KMS-11 (cell line): ENCODE measurements around the gene TMEM132A.
A peak's percentile ranks its signal among the peaks of the same experiment; 100 is the strongest.

Experiments used
- H2AFZ ChIP-seq: fragments of 200-600 bp; sonication (generic); 2 replicates; pipeline ENCODE4 v1.6.1; 2016; ENCODE audit warnings: antibody characterized with exemption, mixed run types, low read depth
- H3K27ac ChIP-seq: fragments of 200-600 bp; sonication (generic); 2 replicates; pipeline ENCODE4 v1.6.1; 2016; ENCODE audit warnings: mild to moderate bottlenecking, mixed run types
- H3K27me3 ChIP-seq: fragments of 200-600 bp; sonication (generic); 2 replicates; pipeline ENCODE4 v1.6.1; 2017; ENCODE audit warnings: mild to moderate bottlenecking, low read depth, mixed run types, moderate library complexity; ENCODE audit not compliant: insufficient read depth
- H3K36me3 ChIP-seq: fragments of 200-600 bp; sonication (generic); 2 replicates; pipeline ENCODE4 v1.6.1; 2017; ENCODE audit warnings: mild to moderate bottlenecking, mixed run types; ENCODE audit not compliant: insufficient read depth
- H3K4me1 ChIP-seq: fragments of 200-600 bp; sonication (generic); 2 replicates; pipeline ENCODE4 v1.6.1; 2016; ENCODE audit warnings: mild to moderate bottlenecking, low read depth, mixed run types; ENCODE audit not compliant: poor library complexity, severe bottlenecking
- H3K4me2 ChIP-seq: fragments of 200-600 bp; sonication (generic); 2 replicates; pipeline ENCODE4 v1.7.0; 2016; ENCODE audit warnings: mild to moderate bottlenecking, mixed run types
- H3K4me3 ChIP-seq: fragments of 200-600 bp; sonication (generic); IDR thresholded peaks from 2 replicates; pipeline ENCODE4 v1.6.1; 2017; ENCODE audit warnings: low read depth, low read length, mixed read lengths; ENCODE audit not compliant: insufficient read depth
- H3K79me2 ChIP-seq: fragments of 200-600 bp; sonication (generic); 2 replicates; pipeline ENCODE4 v1.6.1; 2016; ENCODE audit warnings: low read depth, mixed run types; ENCODE audit not compliant: insufficient read depth
- H3K9ac ChIP-seq: fragments of 200-600 bp; sonication (generic); 2 replicates; pipeline ENCODE4 v1.6.1; 2016; ENCODE audit warnings: mild to moderate bottlenecking, mixed run types
- H4K20me1 ChIP-seq: fragments of 200-600 bp; sonication (generic); 2 replicates; pipeline ENCODE4 v1.6.1; 2016; ENCODE audit warnings: mild to moderate bottlenecking, mixed run types; ENCODE audit not compliant: insufficient read depth
- CTCF ChIP-seq: fragments of 200-600 bp; sonication (generic); conservative IDR thresholded peaks from 2 replicates; pipeline ENCODE4 v1.6.1; 2017; ENCODE audit warnings: low read depth, mild to moderate bottlenecking, antibody characterized with exemption, low read length, moderate library complexity, mixed read lengths

TMEM132A gene

GRCh38 chr11:60897496-60897895, 26.8 kb upstream of the TMEM132A start:
- Histone ChIP-seq H3K4me1 (peaks cover 8% of the 10 kb centered on the region), H3K4me2 (no peak overlapping the region), H3K27ac (no peak overlapping the region), H3K79me2 (peaks cover 6% of the 10 kb centered on the region; the same call in 1 of the 2 replicates), H3K4me3 (no peak overlapping the region), H3K27me3 (no peaks in the 10 kb centered on the region), H3K9ac (no peak overlapping the region), H4K20me1 (no peaks in the 10 kb centered on the region), H3K36me3 (peaks cover 14% of the 10 kb centered on the region), H2AFZ (no peak overlapping the region)
- no peak for TF ChIP-seq CTCF

GRCh38 chr11:60899046-60899936, 25.0 kb upstream of the TMEM132A start:
- peak; percentile 98 for TF ChIP-seq CTCF
- peaks cover 14% of the 10 kb centered on the region for H3K36me3 ChIP-seq
- 0 out of 2 replicates have a peak, but pooled peaks cover 5% of the 10 kb centered on the region for H4K20me1 ChIP-seq
- no peak overlapping the region for H2AFZ ChIP-seq
- no peak overlapping the region for H3K9ac ChIP-seq
- no peak overlapping the region for H3K4me3 ChIP-seq
- peaks cover 13% of the 10 kb centered on the region for H3K4me1 ChIP-seq
- H3K4me2 ChIP-seq, result no peak overlapping the region
- peak overlapping the region; percentile 33; the same call in 1 of the 2 replicates for H3K27ac ChIP-seq
- peaks cover 21% of the 10 kb centered on the region for H3K79me2 ChIP-seq
- no peaks in the 10 kb centered on the region for H3K27me3 ChIP-seq

- Histone ChIP-seq H3K36me3 (peaks cover 14% of the 10 kb centered on the region), H4K20me1 (0 out of 2 replicates have a peak, but pooled peaks cover 6% of the 10 kb centered on the region), H3K4me3 (no peak overlapping the region), H3K27me3 (no peaks in the 10 kb centered on the region), H3K79me2 (peaks cover 27% of the 10 kb centered on the region), H3K9ac (no peak overlapping the region), H3K4me2 (no peak overlapping the region), H3K27ac (no peak overlapping the region; the same call in 1 of the 2 replicates), H2AFZ (no peak overlapping the region), H3K4me1 (peaks cover 19% of the 10 kb centered on the region)
- no peak for TF ChIP-seq CTCF
Measured at GRCh38 chr11:60899977-60900376, 24.3 kb upstream of the TMEM132A start.

GRCh38 chr11:60900673-60901404, 23.4 kb upstream of the TMEM132A start:
- Histone ChIP-seq H4K20me1 (0 out of 2 replicates have a peak, but pooled peaks cover 6% of the 10 kb centered on the region), H3K36me3 (peaks cover 11% of the 10 kb centered on the region)

More at GRCh38 chr11:60900673-60901404, 23.4 kb upstream of the TMEM132A start:
- Histone ChIP-seq H3K9ac (no peak overlapping the region), H3K27ac (no peak overlapping the region; the same call in 1 of the 2 replicates), H3K4me1 (peaks cover 26% of the 10 kb centered on the region), H3K4me3 (no peak overlapping the region), H3K4me2 (no peak overlapping the region), H2AFZ (no peak overlapping the region), H3K27me3 (no peaks in the 10 kb centered on the region), H3K79me2 (peaks cover 36% of the 10 kb centered on the region)
- no peak for TF ChIP-seq CTCF
